Colonic mucosa (tissue), 4 donors: ENCODE data around the gene TRAPPC5. TPM values are rescaled to one million over a fixed set of nuclear protein-coding genes. Genes with fewer than 3 reads are reported as not detected.
A peak's percentile ranks its signal among the peaks of the same experiment; 100 is the strongest.

Source experiments
- DNase-seq: peaks from one replicate; pipeline ENCODE4 v3.0.0-alpha.2; 2020
- H3K27ac ChIP-seq: fragments of 200-600 bp; one replicate; pipeline ENCODE4 v1.8.0; 2021
- H3K27me3 ChIP-seq: fragments of 200-600 bp; one replicate; pipeline ENCODE4 v1.8.0; 2021
- H3K36me3 ChIP-seq: fragments of 200-600 bp; one replicate; pipeline ENCODE4 v1.8.0; 2021
- H3K4me1 ChIP-seq: fragments of 200-600 bp; one replicate; pipeline ENCODE4 v1.8.0; 2021; ENCODE audit warnings: mild to moderate bottlenecking
- H3K4me3 ChIP-seq: fragments of 200-600 bp; one replicate; pipeline ENCODE4 v1.8.0; 2021
- H3K9ac ChIP-seq, 2 donors: one replicate each; pipeline ENCODE4 v1.7.0; 2013; ENCODE audit warnings: control low read depth in 2 of 2, low read depth in 2 of 2, low read length in 2 of 2
- H3K9me3 ChIP-seq: fragments of 200-600 bp; one replicate; pipeline ENCODE4 v1.8.0; 2021
- CTCF ChIP-seq: fragments of 200-600 bp; IDR thresholded peaks from one replicate; pipeline ENCODE4 v1.8.0; 2022; ENCODE audit warnings: antibody characterized with exemption, mild to moderate bottlenecking
- intact Hi-C: fragments of 100-400 bp; cut with DNase I; formaldehyde crosslinking; loops from one replicate; pipeline ENCODE4 v1.14.1; 2022
- total RNA-seq, 2 donors: library from RNA; stranded (reverse); fragmentation: NEBNext Ultra II Directional in 1 of 2; extraction: Animal tissue kit (Norgen Biotek cat#: 25700) in 1 of 2; gene quantifications; one replicate each; pipeline ENCODE4 v1.2.1, GENCODE V29; 2021
- donor health status: healthy.
- donor health status: DM: no; HTN: no; CAD: no.
- donor health status: DM: no; HTN: no; CAD: no.

TRAPPC5 gene
- total RNA-seq, 2 donors from 2014 or later: 107 to 139 TPM

GRCh38 chr19:7648265-7649014 is 32.2 kb upstream of the TRAPPC5 start:
- no peaks in the 10 kb centered on the region for H3K9me3 ChIP-seq
- intact Hi-C loops: no loop called here
- TF ChIP-seq CTCF: no peak
- no peak overlapping the region for H3K4me3 ChIP-seq
- H3K4me1 ChIP-seq: no peaks in the 10 kb centered on the region
- H3K36me3 ChIP-seq: no peaks in the 10 kb centered on the region
- H3K27ac ChIP-seq: no peak overlapping the region
- DNase-seq: no peak
- no peaks in the 10 kb centered on the region for H3K27me3 ChIP-seq
- no peak overlapping the region for H3K9ac ChIP-seq

GRCh38 chr19:7650148-7650547 is 30.5 kb upstream of the TRAPPC5 start:
- H3K36me3 ChIP-seq: no peaks in the 10 kb centered on the region
- no peak overlapping the region for H3K27ac ChIP-seq
- no peak overlapping the region for H3K9ac ChIP-seq
- H3K27me3 ChIP-seq: no peaks in the 10 kb centered on the region
- H3K4me1 ChIP-seq: no peaks in the 10 kb centered on the region
- no peak for DNase-seq
- intact Hi-C loops: no loop called here
- H3K9me3 ChIP-seq: no peaks in the 10 kb centered on the region
- no peak for TF ChIP-seq CTCF
- H3K4me3 ChIP-seq: no peak overlapping the region

- Histone ChIP-seq H3K4me1 (no peaks in the 10 kb centered on the region), H3K9me3 (no peaks in the 10 kb centered on the region), H3K27ac (no peak overlapping the region), H3K36me3 (no peaks in the 10 kb centered on the region), H3K9ac (peak overlapping the region in 1 of 2 donors; percentile 26), H3K27me3 (no peaks in the 10 kb centered on the region), H3K4me3 (no peak overlapping the region)
- peak; percentile 91 for DNase-seq
- TF ChIP-seq CTCF: peak; percentile 98
- intact Hi-C loops: no loop called here
These were observed 28.5 kb upstream of the TRAPPC5 start for GRCh38 chr19:7652061-7652641.

GRCh38 chr19:7654401-7654800 is 26.2 kb upstream of the TRAPPC5 start:
- Histone ChIP-seq H3K27ac (no peak overlapping the region), H3K9ac (no peak overlapping the region), H3K27me3 (no peaks in the 10 kb centered on the region), H3K36me3 (no peaks in the 10 kb centered on the region), H3K4me3 (no peak overlapping the region), H3K4me1 (no peaks in the 10 kb centered on the region), H3K9me3 (no peaks in the 10 kb centered on the region)
- intact Hi-C loops: no loop called here
- DNase-seq: no peak
- no peak for TF ChIP-seq CTCF

- Histone ChIP-seq H3K27ac (no peak overlapping the region), H3K27me3 (no peaks in the 10 kb centered on the region), H3K4me1 (no peaks in the 10 kb centered on the region), H3K4me3 (no peak overlapping the region), H3K9me3 (no peaks in the 10 kb centered on the region), H3K9ac (no peak overlapping the region), H3K36me3 (no peaks in the 10 kb centered on the region)
- DNase-seq: no peak
- intact Hi-C loops: no loop called here
- no peak for TF ChIP-seq CTCF
These were observed 25.1 kb upstream of the TRAPPC5 start for GRCh38 chr19:7655581-7655980.
